ENCODE measurements around the gene CCDC127.
"Not testable (repeated sequence)": the region's sequence is repeated elsewhere in the genome, so short reads cannot be mapped to it uniquely, and the experiment has no call there.

DNA sequence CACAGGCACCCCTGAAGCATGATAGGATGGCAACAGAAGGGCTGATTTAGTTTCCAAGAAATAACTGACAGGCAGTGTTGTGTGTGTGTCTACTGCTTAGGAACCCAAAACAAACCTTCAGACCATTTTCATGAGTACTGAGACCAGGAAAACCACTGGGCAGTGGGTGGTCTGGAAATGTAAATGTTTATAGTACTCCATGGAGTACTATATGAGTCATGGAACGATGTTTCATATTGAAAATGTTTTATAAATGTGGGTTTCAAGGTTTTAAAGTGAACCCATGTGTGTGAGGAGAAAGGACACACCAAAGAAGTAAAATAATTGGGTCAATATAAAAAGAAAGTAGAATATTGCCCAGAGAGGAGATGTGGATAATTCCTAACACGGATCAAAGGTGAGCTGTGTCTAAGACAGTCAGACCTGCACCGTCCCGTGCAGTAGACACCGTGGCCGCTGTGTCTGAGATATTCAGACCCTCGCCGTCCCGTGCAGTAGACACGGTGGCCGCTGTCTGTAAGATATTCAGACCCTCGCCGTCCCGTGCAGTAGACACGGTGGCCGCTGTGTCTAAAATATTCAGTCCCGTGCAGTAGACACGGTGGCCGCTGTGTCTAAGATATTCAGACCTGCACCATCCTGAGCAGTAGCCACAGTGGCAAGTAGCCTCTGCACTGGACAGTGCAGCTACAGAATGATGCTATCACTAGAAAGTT is 48.5 kb upstream of the CCDC127 start:
- TF ChIP-seq, protein P1, sequence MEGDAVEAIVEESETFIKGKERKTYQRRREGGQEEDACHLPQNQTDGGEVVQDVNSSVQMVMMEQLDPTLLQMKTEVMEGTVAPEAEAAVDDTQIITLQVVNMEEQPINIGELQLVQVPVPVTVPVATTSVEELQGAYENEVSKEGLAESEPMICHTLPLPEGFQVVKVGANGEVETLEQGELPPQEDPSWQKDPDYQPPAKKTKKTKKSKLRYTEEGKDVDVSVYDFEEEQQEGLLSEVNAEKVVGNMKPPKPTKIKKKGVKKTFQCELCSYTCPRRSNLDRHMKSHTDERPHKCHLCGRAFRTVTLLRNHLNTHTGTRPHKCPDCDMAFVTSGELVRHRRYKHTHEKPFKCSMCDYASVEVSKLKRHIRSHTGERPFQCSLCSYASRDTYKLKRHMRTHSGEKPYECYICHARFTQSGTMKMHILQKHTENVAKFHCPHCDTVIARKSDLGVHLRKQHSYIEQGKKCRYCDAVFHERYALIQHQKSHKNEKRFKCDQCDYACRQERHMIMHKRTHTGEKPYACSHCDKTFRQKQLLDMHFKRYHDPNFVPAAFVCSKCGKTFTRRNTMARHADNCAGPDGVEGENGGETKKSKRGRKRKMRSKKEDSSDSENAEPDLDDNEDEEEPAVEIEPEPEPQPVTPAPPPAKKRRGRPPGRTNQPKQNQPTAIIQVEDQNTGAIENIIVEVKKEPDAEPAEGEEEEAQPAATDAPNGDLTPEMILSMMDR (conservative IDR thresholded peaks at IDR 0.05 in 1 of 2, IDR thresholded peaks at IDR 0.05 in 1 of 2; ENCODE audit: extremely low read depth in 1 of 2, insufficient read depth in 1 of 2, low read depth in 1 of 2, low read length in 2 of 2): not testable (repeated sequence)
- not testable (repeated sequence) for TF ChIP-seq EZH2 (IDR thresholded peaks at IDR 0.05; ENCODE audit: borderline replicate concordance, low read length)

Measured in mammary epithelial cell (primary cell).